Measurements from ENCODE around the gene PBX2.

Gene PBX2

DNA sequence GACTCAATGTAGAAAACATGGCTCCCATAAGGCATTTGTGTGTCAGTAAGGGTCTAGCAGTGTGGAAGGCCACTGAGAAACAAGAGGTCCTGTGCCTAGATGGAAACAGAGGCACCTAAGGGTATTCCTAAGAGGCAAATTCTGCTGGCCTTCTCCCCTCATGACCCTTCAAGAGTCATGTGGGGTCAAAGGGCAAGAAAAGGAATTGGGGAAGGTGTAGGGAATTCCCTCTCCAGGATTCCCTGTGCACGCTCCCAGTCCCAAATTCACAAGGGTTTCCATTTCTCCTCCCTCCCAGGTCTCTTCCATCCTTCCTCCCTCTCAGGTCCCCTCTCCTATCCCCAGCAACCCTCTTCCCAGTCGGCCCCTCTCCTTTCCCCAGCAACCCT lies 14.7 kb downstream of the PBX2 start:
- no peak for DNase-seq (ENCODE audit: low read depth in 2 of 2, low spot score in 1 of 2)

DNA sequence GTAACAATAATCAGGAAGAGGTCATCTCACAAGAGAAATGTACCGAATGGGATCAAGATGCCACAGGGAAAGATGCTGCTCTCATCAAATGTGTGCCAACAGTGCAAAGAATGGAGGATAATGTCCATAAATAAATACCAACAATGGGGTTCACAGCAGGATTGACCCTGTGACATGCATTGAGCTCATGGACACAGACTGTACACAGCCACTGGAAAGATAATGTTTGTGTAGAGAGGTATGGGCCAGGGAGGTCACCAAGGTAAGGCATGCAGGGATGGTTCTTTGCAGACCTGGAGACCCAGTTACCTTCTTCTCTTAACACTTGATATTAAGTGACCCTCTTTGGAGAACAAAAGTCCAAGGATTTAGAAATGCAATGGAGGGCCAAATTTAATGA lies 15.6 kb downstream of the PBX2 start:
- DNase-seq (ENCODE audit: low read depth in 2 of 2, low spot score in 1 of 2) = no peak

DNA sequence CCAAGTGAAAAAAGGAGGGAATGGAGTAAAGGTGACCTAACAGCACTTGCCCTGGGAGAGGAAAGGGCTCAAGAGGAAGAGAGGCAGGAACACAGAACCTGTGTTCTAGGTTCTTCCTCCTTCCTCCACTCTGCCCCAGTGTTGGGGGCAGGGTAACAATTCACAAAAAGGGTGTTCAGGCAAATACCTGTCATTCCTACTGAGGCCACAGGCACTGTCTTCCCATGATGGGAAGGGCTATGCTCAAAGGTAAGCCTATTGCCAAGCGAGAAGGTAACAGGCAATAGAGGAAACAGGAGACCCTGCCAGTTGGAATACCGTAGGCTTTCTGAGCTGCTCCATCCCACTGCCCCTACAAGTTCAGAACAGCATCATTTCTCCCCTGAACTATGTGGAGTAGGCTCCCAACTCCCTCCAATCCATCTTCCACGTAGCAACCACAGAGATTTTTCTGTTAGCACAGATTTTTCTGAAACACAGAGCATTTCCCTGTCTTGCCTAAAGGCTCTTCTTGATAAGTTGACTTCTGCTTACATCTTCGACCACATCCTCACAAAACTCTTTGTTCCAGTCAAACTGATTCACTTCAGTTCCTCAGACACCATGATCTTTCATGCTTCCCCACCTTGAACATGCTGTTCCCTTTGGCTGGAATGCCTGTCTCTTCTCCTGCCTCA lies 16.8 kb downstream of the PBX2 start:
- no peak for DNase-seq (ENCODE audit: low read depth in 2 of 2, low spot score in 1 of 2)

DNA sequence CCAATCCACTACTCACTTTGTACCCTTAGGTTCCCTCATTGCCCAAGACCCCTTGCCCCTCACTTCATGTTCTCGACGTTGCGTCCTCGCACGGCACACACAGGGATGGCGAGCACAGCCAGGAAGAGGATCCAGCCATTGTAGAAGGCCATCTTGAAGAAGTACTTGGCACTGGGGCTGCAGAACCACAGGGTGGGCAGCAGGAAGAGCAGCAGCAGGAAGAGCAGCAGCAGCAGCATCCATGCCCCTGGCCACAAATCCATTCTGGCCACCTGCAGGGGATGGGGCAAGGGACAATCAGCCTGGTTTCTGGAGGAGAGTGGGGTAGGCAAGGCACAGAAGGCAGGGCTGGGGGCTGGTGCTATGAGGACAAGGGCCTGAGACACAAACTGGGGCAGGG lies 18.8 kb downstream of the PBX2 start:
- DNase-seq (ENCODE audit: low read depth in 2 of 2, low spot score in 1 of 2) = no peak

DNA sequence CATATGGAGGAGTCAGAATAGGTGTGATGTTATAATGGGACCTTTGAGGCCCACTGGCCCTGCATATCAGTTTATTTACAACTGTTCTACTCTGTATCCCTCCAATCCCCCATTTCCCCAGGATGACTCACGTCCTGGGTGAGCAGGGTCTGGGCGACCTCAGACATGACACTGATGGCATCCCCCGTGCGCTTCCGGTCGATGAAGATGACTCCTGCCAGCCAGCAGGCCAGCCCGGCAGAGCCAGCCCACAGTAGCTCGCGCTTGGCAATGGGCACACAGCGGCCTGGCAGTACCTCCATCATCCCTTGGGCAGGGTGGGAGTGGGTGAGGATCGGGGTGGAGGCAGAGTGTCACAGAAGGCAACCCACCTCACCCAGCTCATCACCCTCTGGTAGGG lies 19.7 kb downstream of the PBX2 start:
- no peak for DNase-seq (ENCODE audit: low read depth in 2 of 2, low spot score in 1 of 2)

DNA sequence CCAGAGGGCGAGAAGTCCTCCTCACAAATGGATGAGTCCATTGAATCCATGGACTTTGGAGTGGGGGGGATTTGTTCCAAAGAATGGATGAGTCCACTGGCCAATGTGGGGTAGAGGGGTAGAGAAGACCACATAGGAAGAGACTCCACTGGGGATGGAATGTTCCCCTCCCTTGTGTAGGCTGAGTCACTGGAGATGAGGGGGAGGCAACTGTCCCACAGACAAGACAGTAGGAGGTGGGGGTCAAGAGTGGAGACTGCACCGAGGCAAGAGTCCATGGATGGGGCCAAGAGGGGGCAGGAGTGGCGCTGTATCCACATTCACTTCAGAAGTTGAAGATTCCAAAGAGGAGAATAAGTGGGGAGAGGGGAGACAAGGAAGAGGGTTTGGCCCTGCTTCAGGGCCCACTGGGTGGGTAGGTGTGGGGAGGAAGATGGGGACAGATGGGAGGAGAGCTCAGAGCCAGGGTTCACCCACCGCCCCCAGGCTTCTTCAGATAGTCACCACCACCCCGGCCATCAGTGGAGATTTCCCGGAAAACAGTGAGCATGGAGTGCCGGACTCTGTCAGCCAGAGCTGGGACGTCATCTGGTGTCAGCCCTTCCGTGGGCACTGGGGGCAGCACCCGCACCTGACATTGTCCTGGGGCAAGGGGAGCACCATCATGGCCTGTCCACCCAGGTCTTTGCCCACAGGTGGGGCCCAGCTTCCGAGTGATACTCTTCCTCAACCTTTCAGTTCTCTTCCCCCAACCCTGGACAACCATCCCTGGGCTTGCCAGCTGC lies 21.0 kb downstream of the PBX2 start:
- DNase-seq (ENCODE audit: low read depth in 2 of 2, low spot score in 1 of 2) = no peak

DNA sequence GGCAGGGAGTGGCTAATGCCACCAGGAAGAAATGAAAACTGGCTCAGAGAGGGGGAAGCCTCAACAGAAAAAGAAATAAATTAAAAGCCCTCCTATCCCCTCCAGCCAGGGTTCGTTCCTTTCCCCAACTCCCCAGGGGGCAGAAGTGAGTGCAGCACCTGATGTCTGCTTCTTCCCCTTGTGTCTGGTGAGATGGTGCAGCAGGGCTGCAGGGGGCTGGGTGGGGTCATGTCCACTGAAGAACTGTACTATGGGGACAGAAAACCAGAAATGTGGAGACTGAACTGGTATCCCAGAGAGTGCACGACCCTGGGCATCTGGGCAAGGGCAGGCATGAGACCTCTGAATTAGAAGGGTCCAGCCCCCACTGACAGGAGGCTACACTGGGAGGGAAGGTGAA lies 21.7 kb downstream of the PBX2 start:
- no peak for DNase-seq (ENCODE audit: low read depth in 2 of 2, low spot score in 1 of 2)

DNA sequence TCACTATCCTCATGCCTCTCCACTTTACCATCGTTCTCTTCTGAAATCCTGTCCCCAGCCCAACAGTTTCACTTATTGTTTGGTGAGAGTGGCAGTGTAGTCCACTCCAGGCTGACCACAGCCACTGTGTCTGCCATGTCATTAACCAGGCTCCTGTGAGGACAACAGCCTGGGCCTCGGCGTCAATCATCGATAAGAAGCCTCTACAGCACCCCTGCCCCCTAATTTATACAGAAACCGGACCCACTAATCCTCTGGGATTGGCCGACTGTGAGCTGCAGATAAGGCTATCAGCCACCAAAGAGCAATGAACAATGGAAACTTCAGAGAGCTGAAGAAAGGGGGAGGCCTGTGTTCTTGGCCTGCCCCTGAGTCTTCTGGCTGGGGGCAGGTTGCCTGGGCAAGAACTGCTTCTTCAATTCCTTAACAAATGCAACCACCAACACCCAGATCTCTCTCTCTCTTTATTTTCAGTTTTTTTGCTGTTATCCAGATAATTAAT lies 22.2 kb downstream of the PBX2 start:
- DNase-seq (ENCODE audit: low read depth in 2 of 2, low spot score in 1 of 2) = no peak

DNA sequence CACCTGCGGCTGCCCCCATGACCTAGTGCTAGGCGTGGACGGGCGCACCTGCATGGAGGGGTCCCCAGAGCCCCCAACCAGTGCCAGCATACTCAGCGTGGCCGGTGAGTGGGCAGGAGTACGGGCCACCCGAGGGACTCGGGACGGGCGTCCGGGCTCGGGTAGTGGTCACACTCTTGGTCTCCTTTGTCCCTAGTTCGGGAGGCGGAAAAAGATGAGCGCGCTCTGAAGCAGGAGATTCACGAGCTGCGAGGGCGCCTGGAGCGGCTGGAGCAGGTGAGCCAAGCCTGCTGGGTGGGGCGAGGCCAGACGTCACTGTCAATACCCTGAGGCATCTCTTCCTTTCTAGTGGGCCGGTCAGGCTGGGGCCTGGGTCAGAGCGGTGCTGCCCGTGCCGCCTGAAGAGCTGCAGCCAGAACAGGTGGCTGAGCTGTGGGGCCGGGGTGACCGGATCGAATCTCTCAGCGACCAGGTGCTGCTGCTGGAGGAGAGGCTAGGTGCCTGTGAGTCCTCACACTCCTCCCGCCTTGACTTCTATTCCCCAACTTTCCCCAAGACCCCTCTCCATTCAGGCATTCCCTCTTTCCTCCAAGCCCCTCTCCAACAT lies 22.7 kb downstream of the PBX2 start:
- no peak for DNase-seq (ENCODE audit: low read depth in 2 of 2, low spot score in 1 of 2)

DNA sequence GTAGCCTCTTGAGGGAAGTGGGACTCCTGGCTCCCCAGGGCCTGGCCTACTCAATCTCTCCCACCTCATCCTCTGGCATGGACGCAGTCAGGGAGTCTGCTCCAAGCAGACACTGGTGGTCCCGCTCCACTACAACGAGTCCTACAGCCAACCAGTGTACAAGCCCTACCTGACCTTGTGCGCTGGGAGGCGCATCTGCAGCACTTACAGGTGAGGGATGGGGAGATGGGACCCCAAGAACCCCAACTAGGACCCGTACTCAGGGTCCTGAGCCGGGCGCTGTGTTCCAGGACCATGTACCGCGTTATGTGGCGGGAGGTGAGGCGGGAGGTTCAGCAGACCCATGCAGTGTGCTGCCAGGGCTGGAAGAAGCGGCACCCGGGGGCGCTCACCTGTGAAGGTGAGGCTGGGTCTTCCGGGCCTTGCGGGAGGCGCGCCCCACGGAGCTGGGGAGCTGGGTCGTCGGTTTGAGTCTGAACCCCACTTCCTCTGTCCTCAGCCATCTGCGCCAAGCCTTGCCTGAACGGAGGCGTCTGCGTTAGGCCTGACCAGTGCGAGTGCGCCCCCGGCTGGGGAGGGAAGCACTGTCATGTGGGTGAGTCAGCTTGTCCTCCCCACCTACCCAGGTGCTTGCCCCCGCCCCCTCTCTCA lies 23.5 kb downstream of the PBX2 start:
- DNase-seq (ENCODE audit: low read depth in 2 of 2, low spot score in 1 of 2) = no peak

DNA sequence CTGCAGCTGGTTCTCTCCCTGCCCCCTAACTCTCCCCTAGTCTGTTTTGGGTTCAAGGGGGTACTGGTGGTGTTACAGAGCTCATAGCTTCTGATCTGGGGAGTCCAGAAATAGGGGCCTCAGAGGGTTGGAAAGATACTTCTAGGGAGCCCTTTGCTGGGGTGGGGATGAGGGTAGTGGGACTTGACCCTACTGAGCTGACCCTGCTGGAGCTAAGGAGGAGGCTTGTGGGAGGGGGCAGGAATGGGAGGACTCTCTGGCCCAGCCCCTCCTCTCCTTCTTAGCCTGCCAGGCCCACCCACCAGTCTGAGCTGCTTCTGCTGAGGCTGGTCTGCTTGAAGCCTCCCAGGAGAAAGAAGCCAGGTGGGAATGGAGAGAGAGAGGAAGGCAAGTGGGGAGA lies 25.7 kb downstream of the PBX2 start, which contains the start of gene EGFL8:
Gene EGFL8, plus strand, starts transcription at position 301 of the 400 bp plus-strand sequence. CDS start 1,571 bp downstream, outside the sequence.
- no peak for DNase-seq (ENCODE audit: low read depth in 2 of 2, low spot score in 1 of 2)

DNA sequence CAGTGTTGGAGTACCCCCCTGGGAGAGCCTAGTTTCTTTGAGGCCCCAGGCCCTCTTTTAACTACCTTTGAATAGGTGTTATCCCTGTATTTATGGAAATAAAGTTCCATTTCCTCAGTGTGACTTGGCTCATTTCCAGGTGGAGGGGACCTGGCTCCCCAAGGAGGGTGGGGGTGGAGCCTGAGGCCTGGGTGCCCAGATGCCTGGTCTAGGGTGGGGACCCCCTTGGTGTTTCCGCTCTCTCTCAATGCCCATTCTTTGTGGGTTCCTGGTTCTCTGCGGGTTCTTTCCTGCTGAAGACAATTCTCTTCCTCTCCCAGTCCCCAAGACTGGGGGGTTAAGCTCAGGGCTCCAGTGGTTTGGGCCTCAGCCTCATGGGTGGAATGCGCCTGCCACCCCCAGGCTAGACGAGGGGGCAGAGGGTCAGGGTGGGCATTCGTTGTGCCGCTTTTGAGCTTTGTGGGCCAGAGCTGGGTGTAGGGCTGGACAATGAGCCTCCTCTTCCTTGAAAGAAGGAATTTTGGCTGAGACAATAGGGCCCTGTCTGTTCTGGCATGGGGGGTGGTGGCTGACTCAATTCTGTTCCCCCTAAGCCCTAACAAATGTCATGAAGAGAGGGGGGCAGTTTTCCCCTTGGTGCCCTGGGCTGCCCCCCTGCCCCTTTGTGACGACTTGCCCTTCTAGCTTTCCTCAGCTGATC lies 26.3 kb downstream of the PBX2 start:
- no peak for DNase-seq (ENCODE audit: low read depth in 2 of 2, low spot score in 1 of 2)

DNA sequence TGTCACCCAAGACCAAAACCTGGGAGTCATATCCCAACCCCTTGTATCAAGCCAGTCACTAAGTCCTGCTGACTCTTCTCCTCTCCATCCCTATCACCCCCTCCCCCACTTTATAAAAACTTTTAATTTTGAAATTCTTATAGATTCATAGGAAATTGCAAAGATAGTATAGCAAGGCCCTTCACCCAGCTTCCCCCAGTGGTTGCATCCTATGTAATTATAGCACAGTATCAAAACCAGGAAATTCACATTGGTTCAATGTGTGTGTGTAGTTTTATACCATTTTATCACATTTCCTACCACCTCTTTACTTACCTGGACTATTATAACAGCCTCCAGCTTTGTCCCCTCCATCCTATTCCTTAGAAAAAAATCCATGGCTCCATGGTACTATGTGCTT lies 31.9 kb downstream of the PBX2 start:
- no peak for DNase-seq (ENCODE audit: low read depth in 2 of 2, low spot score in 1 of 2)

DNA sequence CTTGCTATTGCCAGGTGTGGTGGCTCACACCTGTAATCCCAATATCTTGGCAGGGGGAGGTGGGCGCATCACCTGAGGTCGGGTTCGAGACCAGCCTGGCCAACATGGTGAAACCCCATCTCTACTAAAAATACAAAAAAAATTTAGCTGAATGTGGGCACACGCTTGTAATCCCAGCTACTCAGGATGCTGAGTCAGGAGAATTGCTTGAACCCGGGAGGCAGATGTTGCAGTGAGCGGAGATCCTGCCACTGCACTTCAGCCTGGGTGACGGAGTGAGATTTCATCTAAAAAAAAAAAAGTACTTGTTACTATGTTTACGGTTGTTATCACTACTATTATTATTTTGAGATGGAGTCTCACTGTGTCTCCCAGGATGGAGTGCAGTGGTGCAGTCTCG lies 33.1 kb downstream of the PBX2 start:
- no peak for DNase-seq (ENCODE audit: low read depth in 2 of 2, low spot score in 1 of 2)

DNA sequence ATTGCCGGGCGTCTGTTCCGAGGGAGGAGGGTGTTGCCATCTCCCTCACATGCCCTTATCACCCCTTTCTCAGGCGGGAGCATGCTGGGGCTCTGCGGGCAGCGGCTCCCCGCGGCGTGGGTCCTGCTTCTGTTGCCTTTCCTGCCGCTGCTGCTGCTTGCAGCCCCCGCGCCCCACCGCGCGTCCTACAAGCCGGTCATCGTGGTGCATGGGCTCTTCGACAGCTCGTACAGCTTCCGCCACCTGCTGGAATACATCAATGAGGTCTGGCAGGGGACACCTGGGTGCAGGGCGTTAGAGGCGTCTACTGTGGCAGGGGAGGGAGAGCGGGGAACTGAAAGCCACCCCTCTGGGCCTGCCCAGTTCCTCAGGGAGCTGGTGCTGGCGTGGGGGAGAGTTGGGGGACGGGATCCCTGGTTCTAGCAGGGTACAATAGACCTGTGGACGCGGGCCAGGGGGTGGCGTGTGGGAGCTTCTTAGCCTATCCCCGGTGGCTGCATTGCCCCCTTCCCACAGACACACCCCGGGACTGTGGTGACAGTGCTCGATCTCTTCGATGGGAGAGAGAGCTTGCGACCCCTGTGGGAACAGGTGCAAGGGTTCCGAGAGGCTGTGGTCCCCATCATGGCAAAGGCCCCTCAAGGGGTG lies 35.4 kb downstream of the PBX2 start:
- DNase-seq (ENCODE audit: low read depth in 2 of 2, low spot score in 1 of 2) = peak in 1 of 2 donors; percentile 48

DNA sequence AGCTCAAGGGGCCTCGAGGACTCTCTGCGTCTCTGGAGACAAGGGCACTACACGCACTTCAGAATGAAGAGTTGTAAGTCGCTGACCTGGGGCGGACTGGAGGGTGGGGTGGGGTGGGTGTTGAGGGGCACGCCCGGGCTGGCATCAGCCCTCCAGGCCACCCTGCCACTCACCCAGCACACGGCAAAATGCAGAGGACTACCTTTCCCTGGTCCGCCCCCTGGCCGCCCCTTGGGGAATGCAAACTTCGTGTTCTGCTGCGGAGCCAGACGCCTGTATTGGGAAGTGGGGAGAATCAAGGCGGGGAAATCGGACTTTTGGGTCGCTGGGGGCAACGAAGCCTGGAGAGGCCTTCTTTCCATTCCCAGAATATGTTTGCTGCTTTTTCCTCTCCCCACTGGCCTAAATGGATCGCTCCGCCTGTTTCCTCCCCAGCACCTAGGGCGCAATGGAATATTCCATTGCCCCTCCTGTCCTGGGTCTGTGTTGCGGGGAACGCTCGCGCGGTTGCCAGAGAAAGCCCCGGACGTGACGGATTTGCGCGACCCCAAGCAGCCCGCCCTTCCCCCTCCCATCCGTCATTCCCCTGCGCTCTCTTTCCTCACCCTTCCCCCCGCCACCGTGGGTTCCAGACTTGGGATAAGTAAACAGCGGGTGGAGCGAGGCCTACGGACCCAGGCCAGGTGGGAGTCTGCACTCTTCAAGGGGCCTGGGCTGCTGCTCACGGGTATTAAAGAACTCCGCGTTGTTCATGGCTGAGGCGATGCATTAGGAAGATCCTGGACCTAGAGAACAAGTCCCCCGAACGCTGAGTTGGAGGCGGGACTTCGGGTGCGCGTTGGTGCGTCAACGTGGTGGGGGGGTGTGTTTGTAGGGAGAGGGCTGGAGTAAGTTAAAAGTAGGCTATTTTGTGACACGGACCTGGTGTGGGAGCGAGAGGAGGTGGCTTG lies 36.2 kb downstream of the PBX2 start, which contains the start of gene PPT2:
Gene PPT2, plus strand, starts transcription at position 578 of the 950 bp plus-strand sequence. CDS start 454 bp downstream, outside the sequence.
- peak; percentile 39 to 69 for DNase-seq (ENCODE audit: low read depth in 2 of 2, low spot score in 1 of 2)

DNA sequence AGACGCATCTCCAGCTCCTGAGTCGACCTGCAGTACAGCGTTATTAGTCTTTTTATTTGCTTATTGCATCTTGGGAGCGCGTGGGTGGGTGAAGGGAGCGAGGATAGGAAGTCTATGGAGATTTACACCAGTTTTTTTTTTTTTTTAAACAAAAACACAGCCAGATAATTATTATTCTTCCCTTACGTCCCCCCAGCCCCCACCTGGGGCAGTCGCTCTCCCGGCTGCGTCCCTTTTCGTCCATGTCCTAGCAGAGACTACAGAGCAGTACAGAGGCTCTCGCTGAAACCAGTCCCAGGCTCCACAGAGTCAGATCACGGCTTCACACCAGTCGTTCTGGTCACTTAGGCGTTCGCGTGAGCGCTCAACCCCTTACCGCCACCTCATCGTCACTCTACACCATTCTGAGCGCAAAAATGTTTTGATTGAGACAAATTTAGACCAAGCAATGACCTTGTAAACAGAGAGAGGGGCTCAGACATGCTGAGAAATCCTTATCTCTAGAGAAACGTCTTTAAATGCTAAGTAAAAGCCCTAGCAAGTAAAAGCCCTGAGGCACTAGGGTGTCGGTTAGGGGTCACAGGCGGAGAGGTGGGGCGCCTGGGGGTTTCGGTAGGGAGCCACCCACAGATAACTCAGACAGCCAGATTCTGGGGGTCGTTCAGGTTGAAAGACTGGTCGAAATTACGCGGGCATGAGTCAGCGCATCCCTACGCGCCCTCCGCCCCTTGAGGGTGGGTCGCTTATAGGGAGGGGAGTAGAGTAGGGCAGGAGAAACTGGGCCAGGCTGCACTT lies 37.0 kb downstream of the PBX2 start:
- no peak for DNase-seq (ENCODE audit: low read depth in 2 of 2, low spot score in 1 of 2)

Data from stimulated activated CD8-positive, alpha-beta memory T cell treated with anti-CD3 and anti-CD28 coated beads, Interleukin-4, amount 100 ng/mL, for 1 hour (primary cell).